Karpas-422 (cell line): ENCODE data around the gene EVA1B. TPM values are rescaled to one million over a fixed set of nuclear protein-coding genes. Genes with fewer than 3 reads are reported as not detected.

ENCODE experiments used
- DNase-seq: peaks from one replicate; pipeline ENCODE4 v3.0.0-alpha.2; 2015
- H2AFZ ChIP-seq: fragments of 200-600 bp; sonication (generic); 2 replicates; pipeline ENCODE4 v1.6.1; 2014; ENCODE audit warnings: antibody characterized with exemption, low read length, mixed read lengths
- H3K27ac ChIP-seq: fragments of 200-600 bp; sonication (generic); 2 replicates; pipeline ENCODE4 v1.5.1; 2014; ENCODE audit warnings: mild to moderate bottlenecking, low read length, moderate library complexity
- H3K27me3 ChIP-seq: fragments of 200-600 bp; sonication (generic); 2 replicates; pipeline ENCODE4 v1.6.1; 2014; ENCODE audit warnings: low read length, mixed read lengths
- H3K36me3 ChIP-seq: fragments of 200-600 bp; sonication (generic); 2 replicates; pipeline ENCODE4 v1.6.1; 2014; ENCODE audit warnings: low read length, mixed read lengths; ENCODE audit not compliant: insufficient read depth
- H3K4me1 ChIP-seq: fragments of 200-600 bp; sonication (generic); 2 replicates; pipeline ENCODE4 v1.6.1; 2014; ENCODE audit warnings: mild to moderate bottlenecking, low read length, mixed read lengths
- H3K4me2 ChIP-seq: fragments of 200-600 bp; sonication (generic); 2 replicates; pipeline ENCODE4 v1.6.1; 2014; ENCODE audit warnings: low read length, low read depth, mild to moderate bottlenecking; ENCODE audit not compliant: poor library complexity, severe bottlenecking
- H3K4me3 ChIP-seq: fragments of 200-600 bp; sonication (generic); 2 replicates; pipeline ENCODE4 v1.5.1; 2014; ENCODE audit warnings: mild to moderate bottlenecking, antibody characterized with exemption, low read length, mixed read lengths
- H3K79me2 ChIP-seq: fragments of 200-600 bp; sonication (generic); 2 replicates; pipeline ENCODE4 v1.6.1; 2014; ENCODE audit warnings: mild to moderate bottlenecking, low read length, mixed read lengths
- H3K9ac ChIP-seq: fragments of 200-600 bp; sonication (generic); 2 replicates; pipeline ENCODE4 v1.6.0; 2014; ENCODE audit warnings: low read length
- H3K9me2 ChIP-seq: fragments of 200-600 bp; sonication (generic), shearing (Covaris generic); replicated peaks from 2 replicates; pipeline ENCODE4 v1.6.0; 2014; ENCODE audit warnings: mild to moderate bottlenecking, low read length, moderate library complexity; ENCODE audit not compliant: insufficient read depth
- H3K9me3 ChIP-seq: fragments of 300-700, 200-600 bp; sonication (generic); 2 replicates; pipeline ENCODE4 v1.6.1; 2014; ENCODE audit warnings: low read length, mixed read lengths
- H4K20me1 ChIP-seq: fragments of 200-600 bp; sonication (generic); 2 replicates; pipeline ENCODE4 v1.6.1; 2014; ENCODE audit warnings: mild to moderate bottlenecking, antibody characterized with exemption, low read length, low read depth; ENCODE audit not compliant: insufficient read depth
- total RNA-seq: library from RNA; depleted of rRNA; stranded (reverse); fragments of >200 nt; shearing (Covaris generic); gene quantifications from 2 replicates; pipeline ENCODE4 v1.2.3, GENCODE V29; 2014; ENCODE audit warnings: low replicate concordance; rRNA removed

EVA1B gene
- total RNA-seq, 1 experiment from 2014 or later = 0.75 TPM

GRCh38 chr1:36276688-36277087 is 46.8 kb downstream of the EVA1B start:
- Histone ChIP-seq H3K36me3 (peaks cover 12% of the 10 kb centered on the region), H3K27me3 (no peaks in the 10 kb centered on the region), H3K79me2 (peaks cover 74% of the 10 kb centered on the region), H3K4me3 (no peak overlapping the region), H3K9me3 (no peaks in the 10 kb centered on the region), H3K9me2 (no peaks in the 10 kb centered on the region), H3K27ac (no peak overlapping the region; the same call in 1 of the 2 replicates), H4K20me1 (no peaks in the 10 kb centered on the region), H3K4me2 (no peak overlapping the region), H3K4me1 (peaks cover 22% of the 10 kb centered on the region), H3K9ac (no peak overlapping the region), H2AFZ (no peak overlapping the region)
- no peak for DNase-seq

GRCh38 chr1:36274201-36274600 is 49.2 kb downstream of the EVA1B start:
- Histone ChIP-seq H4K20me1 (no peaks in the 10 kb centered on the region), H3K9me3 (no peaks in the 10 kb centered on the region), H3K27ac (no peak overlapping the region), H3K4me3 (no peak overlapping the region), H3K4me1 (peaks cover 18% of the 10 kb centered on the region), H3K4me2 (no peak overlapping the region), H3K27me3 (no peaks in the 10 kb centered on the region), H3K79me2 (peaks cover 77% of the 10 kb centered on the region), H3K36me3 (peaks cover 17% of the 10 kb centered on the region), H3K9ac (no peak overlapping the region), H3K9me2 (no peaks in the 10 kb centered on the region), H2AFZ (no peak overlapping the region)
- DNase-seq = no peak

DNA sequence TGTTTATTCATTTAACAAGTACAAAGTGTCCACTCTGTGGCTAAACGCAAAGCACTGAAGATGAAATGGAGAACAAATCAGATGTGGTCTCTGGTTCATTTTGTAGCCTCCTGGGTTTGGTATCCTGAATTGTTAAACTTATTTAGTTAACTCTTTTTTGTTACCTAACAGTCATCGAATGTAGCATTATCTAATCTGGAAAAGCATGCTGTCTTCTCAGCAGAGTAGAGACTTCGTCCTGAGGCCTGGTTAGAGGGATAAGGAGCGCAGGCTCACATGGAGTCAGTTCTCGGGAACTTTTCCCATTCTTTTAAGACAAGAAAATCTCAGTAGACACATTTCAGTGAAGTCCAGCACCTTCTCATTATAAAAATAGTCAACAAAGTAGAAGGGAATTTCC is 50.4 kb downstream of the EVA1B start:
- Histone ChIP-seq H3K79me2 (peaks cover 79% of the 10 kb centered on the region), H3K9me2 (no peaks in the 10 kb centered on the region), H3K9ac (no peak overlapping the region), H3K27ac (no peak overlapping the region), H3K36me3 (peaks cover 18% of the 10 kb centered on the region), H3K4me1 (peaks cover 9% of the 10 kb centered on the region), H3K4me2 (no peak overlapping the region), H2AFZ (no peak overlapping the region), H4K20me1 (no peaks in the 10 kb centered on the region), H3K27me3 (no peaks in the 10 kb centered on the region), H3K4me3 (no peak overlapping the region), H3K9me3 (no peaks in the 10 kb centered on the region)
- no peak for DNase-seq

Other genes starting within 250 kb of the EVA1B start
- 0.86 and 1.7 TPM in 2 replicates for gene TEKT2, start 239.6 kb downstream of the EVA1B start, total RNA-seq
- gene ADPRS, start 234.8 kb downstream of the EVA1B start, total RNA-seq = 29.3 and 42.8 TPM in 2 replicates
- gene COL8A2, start 198.4 kb downstream of the EVA1B start, total RNA-seq = 0.04 TPM in 1 of 2 replicates, not detected in the other
- 46.7 and 81.0 TPM in 2 replicates for gene TRAPPC3, start 174.2 kb downstream of the EVA1B start, total RNA-seq
- gene MAP7D1, start 167.5 kb downstream of the EVA1B start, total RNA-seq = 24.1 and 87.3 TPM in 2 replicates
- 47.0 and 56.2 TPM in 2 replicates for gene THRAP3, start 99.2 kb downstream of the EVA1B start, total RNA-seq
- 8.2 and 16.4 TPM in 2 replicates for gene SH3D21, start 17.3 kb downstream of the EVA1B start, total RNA-seq
- gene STK40, start 62.3 kb upstream of the EVA1B start, total RNA-seq = 27.0 and 44.6 TPM in 2 replicates
- gene LSM10, start 74.3 kb upstream of the EVA1B start, total RNA-seq = 19.4 and 19.5 TPM in 2 replicates
- gene OSCP1, start 126.8 kb upstream of the EVA1B start, total RNA-seq = 11.8 and 15.0 TPM in 2 replicates
- gene MRPS15, start 140.7 kb upstream of the EVA1B start, total RNA-seq = 86.7 and 108 TPM in 2 replicates
- not detected in 2 replicates for gene CSF3R, start 159.3 kb upstream of the EVA1B start, total RNA-seq